GM18868 (cell line): ENCODE data around the gene SPNS3.

ENCODE experiments used
- ATAC-seq: cut with Tn5 transposase; IDR thresholded peaks from one replicate; pipeline ENCODE4 v1.9.1; 2021; ENCODE audit warnings: mild to moderate bottlenecking, moderate library complexity; ENCODE audit not compliant: unreplicated experiment

Gene SPNS3

GRCh38 chr17:4487820-4488716, 54.3 kb downstream of the SPNS3 start:
- ATAC-seq: no peak

GRCh38 chr17:4488989-4489595, 55.4 kb downstream of the SPNS3 start:
- ATAC-seq: no peak

GRCh38 chr17:4490109-4490591, 56.4 kb downstream of the SPNS3 start:
- no peak for ATAC-seq

GRCh38 chr17:4490637-4491061, 56.9 kb downstream of the SPNS3 start:
- no peak for ATAC-seq

- ATAC-seq: no peak
These were observed 59.2 kb downstream of the SPNS3 start for GRCh38 chr17:4492721-4493561.

- no peak for ATAC-seq
These were observed 63.5 kb downstream of the SPNS3 start for GRCh38 chr17:4497101-4497824.

GRCh38 chr17:4498461-4499397, 65.0 kb downstream of the SPNS3 start, which contains the start of gene SPNS2:
TSS of gene SPNS2 (plus strand) at chr17:4498881. CDS start at chr17:4499048, 167 bp downstream.
- peak; percentile 73 for ATAC-seq

GRCh38 chr17:4499431-4500190, 65.9 kb downstream of the SPNS3 start:
- ATAC-seq: no peak

GRCh38 chr17:4500191-4500571, 66.4 kb downstream of the SPNS3 start:
- ATAC-seq: no peak

GRCh38 chr17:4501295-4501949, 67.7 kb downstream of the SPNS3 start:
- ATAC-seq: no peak

- no peak for ATAC-seq
These were observed 68.9 kb downstream of the SPNS3 start for GRCh38 chr17:4502466-4503154.

- ATAC-seq: no peak
These were observed 69.7 kb downstream of the SPNS3 start for GRCh38 chr17:4503283-4504025.

- no peak for ATAC-seq
These were observed 70.4 kb downstream of the SPNS3 start for GRCh38 chr17:4504188-4504587.

- no peak for ATAC-seq
These were observed 71.4 kb downstream of the SPNS3 start for GRCh38 chr17:4505187-4505586.

- no peak for ATAC-seq
These were observed 72.6 kb downstream of the SPNS3 start for GRCh38 chr17:4506175-4506813.

GRCh38 chr17:4506892-4507291, 73.2 kb downstream of the SPNS3 start:
- ATAC-seq: no peak
